ENCODE results near the gene CCDC91. TPM values are rescaled to one million over a fixed set of nuclear protein-coding genes. Genes with fewer than 3 reads are reported as not detected.

CCDC91 gene
- total RNA-seq, 1 experiment from 2014 or later, result 26.8 TPM

DNA sequence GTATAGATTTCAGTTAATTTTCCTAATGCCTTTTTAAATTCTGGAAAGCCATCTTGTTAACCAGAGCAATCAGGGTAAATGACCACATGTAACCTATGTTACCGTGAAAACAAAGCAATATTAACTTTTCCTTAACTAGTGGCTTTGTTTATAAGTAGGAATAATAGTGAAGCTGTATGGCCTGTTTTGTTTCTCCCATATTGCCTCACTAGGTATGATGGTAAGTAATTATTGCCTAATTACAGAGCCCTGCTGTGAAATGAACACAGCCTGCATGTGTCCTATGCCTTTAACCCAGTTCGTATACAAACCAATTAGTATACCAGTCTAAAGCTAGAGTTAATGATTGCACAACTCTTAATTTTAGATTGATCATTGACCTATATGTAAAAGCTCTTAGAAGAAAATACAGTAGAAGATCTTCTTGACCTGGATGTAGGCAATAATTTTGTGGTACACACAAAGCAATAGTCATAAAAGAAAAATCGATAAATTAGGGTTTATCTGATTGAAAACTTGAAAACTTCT is 249.9 kb downstream of the CCDC91 start:
- CTCF ChIA-PET, result no interaction called here
- intact Hi-C loops (cut with micrococcal nuclease; ENCODE audit: unreplicated experiment), result no loop called here
- POLR2A ChIA-PET (ENCODE audit: low non-redundant PET), result no interaction called here

DNA sequence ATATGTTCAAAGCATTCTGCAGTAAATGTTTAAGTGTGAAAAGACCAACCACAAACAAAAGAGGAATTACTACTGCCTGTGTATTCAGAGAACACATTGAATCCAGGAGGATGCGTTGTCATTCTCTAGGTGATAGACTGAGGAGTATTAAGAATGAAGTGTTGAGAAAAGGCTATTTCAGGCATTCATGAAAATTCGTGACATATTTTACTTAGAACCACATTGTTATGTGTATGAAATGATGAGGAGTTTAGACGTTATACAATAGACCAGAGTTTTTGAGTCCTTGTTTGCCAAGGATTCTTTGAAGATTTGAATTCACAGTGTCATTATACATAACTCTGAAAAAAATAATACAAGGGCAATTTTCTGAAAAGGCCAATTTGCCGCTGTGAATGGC is 251.8 kb downstream of the CCDC91 start:
- no peaks in the 10 kb centered on the region for H3K36me3 ChIP-seq (ENCODE audit: insufficient read depth, low read length, poor library complexity, severe bottlenecking)
- H3K9me3 ChIP-seq (ENCODE audit: low read depth, low read length, poor library complexity, severe bottlenecking), result no peaks in the 10 kb centered on the region
- ChIA-PET CTCF (no interaction called here), POLR2A (ENCODE audit: low non-redundant PET) (no interaction called here)
- no peaks in the 10 kb centered on the region for H3K27me3 ChIP-seq (replicated peaks; ENCODE audit: insufficient read depth, low read depth, low read length, poor library complexity)
- intact Hi-C loops (cut with micrococcal nuclease; ENCODE audit: unreplicated experiment), result no loop called here
- DNase-seq (ENCODE audit: low spot score), result no peak
- TF ChIP-seq, protein P1, sequence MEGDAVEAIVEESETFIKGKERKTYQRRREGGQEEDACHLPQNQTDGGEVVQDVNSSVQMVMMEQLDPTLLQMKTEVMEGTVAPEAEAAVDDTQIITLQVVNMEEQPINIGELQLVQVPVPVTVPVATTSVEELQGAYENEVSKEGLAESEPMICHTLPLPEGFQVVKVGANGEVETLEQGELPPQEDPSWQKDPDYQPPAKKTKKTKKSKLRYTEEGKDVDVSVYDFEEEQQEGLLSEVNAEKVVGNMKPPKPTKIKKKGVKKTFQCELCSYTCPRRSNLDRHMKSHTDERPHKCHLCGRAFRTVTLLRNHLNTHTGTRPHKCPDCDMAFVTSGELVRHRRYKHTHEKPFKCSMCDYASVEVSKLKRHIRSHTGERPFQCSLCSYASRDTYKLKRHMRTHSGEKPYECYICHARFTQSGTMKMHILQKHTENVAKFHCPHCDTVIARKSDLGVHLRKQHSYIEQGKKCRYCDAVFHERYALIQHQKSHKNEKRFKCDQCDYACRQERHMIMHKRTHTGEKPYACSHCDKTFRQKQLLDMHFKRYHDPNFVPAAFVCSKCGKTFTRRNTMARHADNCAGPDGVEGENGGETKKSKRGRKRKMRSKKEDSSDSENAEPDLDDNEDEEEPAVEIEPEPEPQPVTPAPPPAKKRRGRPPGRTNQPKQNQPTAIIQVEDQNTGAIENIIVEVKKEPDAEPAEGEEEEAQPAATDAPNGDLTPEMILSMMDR (conservative IDR thresholded peaks at IDR 0.05; ENCODE audit: low read depth, low read length), result no peak
- no peak for TF ChIP-seq EZH2 (IDR thresholded peaks at IDR 0.05; ENCODE audit: borderline replicate concordance, low read depth, low read length, poor library complexity, severe bottlenecking)
- no peak overlapping the region for H3K4me3 ChIP-seq (ENCODE audit: low read depth, low read length, poor library complexity, severe bottlenecking)
- no peaks in the 10 kb centered on the region for H3K4me1 ChIP-seq (ENCODE audit: insufficient read depth, low read length, poor library complexity, severe bottlenecking)
- BruUV-seq (replicated peaks), result no TSS peak
- no peak overlapping the region for H3K27ac ChIP-seq (ENCODE audit: low read depth, low read length, poor library complexity, severe bottlenecking)

More for the DNA sequence above, 249.9 kb downstream of the CCDC91 start:
- no peaks in the 10 kb centered on the region for H3K9me3 ChIP-seq (ENCODE audit: low read depth, low read length, poor library complexity, severe bottlenecking)
- no peak overlapping the region for H3K27ac ChIP-seq (ENCODE audit: low read depth, low read length, poor library complexity, severe bottlenecking)
- H3K4me1 ChIP-seq (ENCODE audit: insufficient read depth, low read length, poor library complexity, severe bottlenecking), result no peaks in the 10 kb centered on the region
- DNase-seq (ENCODE audit: low spot score), result no peak
- no peaks in the 10 kb centered on the region for H3K36me3 ChIP-seq (ENCODE audit: insufficient read depth, low read length, poor library complexity, severe bottlenecking)
- no peak overlapping the region for H3K4me3 ChIP-seq (ENCODE audit: low read depth, low read length, poor library complexity, severe bottlenecking)
- TF ChIP-seq, protein P1 (conservative IDR thresholded peaks at IDR 0.05; ENCODE audit: low read depth, low read length), result no peak
- TF ChIP-seq EZH2 (IDR thresholded peaks at IDR 0.05; ENCODE audit: borderline replicate concordance, low read depth, low read length, poor library complexity, severe bottlenecking), result no peak
- H3K27me3 ChIP-seq (replicated peaks; ENCODE audit: insufficient read depth, low read depth, low read length, poor library complexity), result no peaks in the 10 kb centered on the region
- no TSS peak for BruUV-seq (replicated peaks)

DNA sequence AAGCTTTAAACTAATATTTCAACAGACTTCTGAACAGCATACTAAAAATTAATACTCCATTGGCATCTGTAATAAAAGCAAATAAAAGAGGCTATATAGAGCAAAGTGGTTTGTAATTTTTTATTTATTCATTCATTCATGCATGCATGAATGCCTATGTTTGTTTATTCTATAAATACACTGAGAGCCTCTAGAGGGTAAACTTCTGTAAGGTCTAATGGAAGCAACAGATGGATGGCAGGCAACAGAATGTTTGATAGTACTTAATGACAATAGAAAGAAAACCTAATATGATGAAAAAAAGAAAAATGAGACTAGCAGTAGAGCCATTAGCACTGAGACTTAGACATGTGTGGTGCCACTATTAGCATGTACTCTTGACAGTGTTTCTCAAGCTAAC is 253.1 kb downstream of the CCDC91 start:
- no peak for TF ChIP-seq EZH2 (IDR thresholded peaks at IDR 0.05; ENCODE audit: borderline replicate concordance, low read depth, low read length, poor library complexity, severe bottlenecking)
- TF ChIP-seq, protein P1 (conservative IDR thresholded peaks at IDR 0.05; ENCODE audit: low read depth, low read length), result no peak
- CTCF ChIA-PET, result no interaction called here
- DNase-seq (ENCODE audit: low spot score), result no peak
- Histone ChIP-seq H3K27ac (ENCODE audit: low read depth, low read length, poor library complexity, severe bottlenecking) (no peak overlapping the region), H3K4me3 (ENCODE audit: low read depth, low read length, poor library complexity, severe bottlenecking) (no peak overlapping the region), H3K4me1 (ENCODE audit: insufficient read depth, low read length, poor library complexity, severe bottlenecking) (no peaks in the 10 kb centered on the region), H3K36me3 (ENCODE audit: insufficient read depth, low read length, poor library complexity, severe bottlenecking) (no peaks in the 10 kb centered on the region), H3K9me3 (ENCODE audit: low read depth, low read length, poor library complexity, severe bottlenecking) (no peaks in the 10 kb centered on the region), H3K27me3 (replicated peaks; ENCODE audit: insufficient read depth, low read depth, low read length, poor library complexity) (no peaks in the 10 kb centered on the region)
- POLR2A ChIA-PET (ENCODE audit: low non-redundant PET), result no interaction called here
- BruUV-seq (replicated peaks), result no TSS peak
- intact Hi-C loops (cut with micrococcal nuclease; ENCODE audit: unreplicated experiment), result no loop called here

All from A673 (cell line).